ENCODE measurements around the gene IL4I1. TPM values are rescaled to one million over a fixed set of nuclear protein-coding genes. Genes with fewer than 3 reads are reported as not detected.

IL4I1 gene
- total RNA-seq, 4 donors from 2014 or later: 0.15 to 1.1 TPM; not detected in 2

DNA sequence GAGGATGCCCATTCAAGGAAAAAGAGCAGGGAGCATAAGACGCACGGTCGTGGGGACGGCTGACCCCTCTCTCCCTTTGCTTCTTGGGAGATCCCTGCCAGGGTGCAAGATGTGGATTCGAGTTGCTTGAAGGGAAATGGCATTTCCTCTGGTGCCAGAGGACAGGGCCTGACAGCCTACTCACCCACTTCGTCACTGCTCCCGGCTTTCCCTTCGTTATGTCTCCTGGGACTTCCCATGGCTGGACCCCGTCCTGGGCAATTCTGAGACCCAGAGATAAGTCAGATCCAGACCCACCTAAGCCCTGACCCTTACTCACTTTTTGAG, 18.0 kb downstream of the IL4I1 start:
- ATAC-seq (no peak), DNase-seq (no peak)
- Histone ChIP-seq H3K4me3 (peak overlapping the region in 3 of 4 donors; percentile 92 to 95 (median 92)), H3K36me3 (peaks cover 10 to 61% of the 10 kb centered on the region in 2 donors), H3K27ac (peak overlapping the region; percentile 90 to 100 (median 99)), H3K27me3 (no peaks in the 10 kb centered on the region), H3K9me3 (no peaks in the 10 kb centered on the region), H3K4me1 (peaks cover 30 to 35% of the 10 kb centered on the region in 2 donors)
- no peak for TF ChIP-seq POLR2A (IDR thresholded peaks at IDR 0.05)
- TF ChIP-seq, protein P1, sequence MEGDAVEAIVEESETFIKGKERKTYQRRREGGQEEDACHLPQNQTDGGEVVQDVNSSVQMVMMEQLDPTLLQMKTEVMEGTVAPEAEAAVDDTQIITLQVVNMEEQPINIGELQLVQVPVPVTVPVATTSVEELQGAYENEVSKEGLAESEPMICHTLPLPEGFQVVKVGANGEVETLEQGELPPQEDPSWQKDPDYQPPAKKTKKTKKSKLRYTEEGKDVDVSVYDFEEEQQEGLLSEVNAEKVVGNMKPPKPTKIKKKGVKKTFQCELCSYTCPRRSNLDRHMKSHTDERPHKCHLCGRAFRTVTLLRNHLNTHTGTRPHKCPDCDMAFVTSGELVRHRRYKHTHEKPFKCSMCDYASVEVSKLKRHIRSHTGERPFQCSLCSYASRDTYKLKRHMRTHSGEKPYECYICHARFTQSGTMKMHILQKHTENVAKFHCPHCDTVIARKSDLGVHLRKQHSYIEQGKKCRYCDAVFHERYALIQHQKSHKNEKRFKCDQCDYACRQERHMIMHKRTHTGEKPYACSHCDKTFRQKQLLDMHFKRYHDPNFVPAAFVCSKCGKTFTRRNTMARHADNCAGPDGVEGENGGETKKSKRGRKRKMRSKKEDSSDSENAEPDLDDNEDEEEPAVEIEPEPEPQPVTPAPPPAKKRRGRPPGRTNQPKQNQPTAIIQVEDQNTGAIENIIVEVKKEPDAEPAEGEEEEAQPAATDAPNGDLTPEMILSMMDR (IDR thresholded peaks at IDR 0.05 in 4 of 5, conservative IDR thresholded peaks at IDR 0.05 in 1 of 5): no peak
- in situ Hi-C loops (cut with MboI; ENCODE audit: low sequenced_read_pairs in 4 of 4): loop anchor here in 2 of 4 donors (10.0 kb wide), 1 partner anchor 64 kb away; the partner anchor contains the start of genes FUZ (in 2 of the 2) and MED25 (in 2 of the 2)
- intact Hi-C loops (cut with DNase I; ENCODE audit: low total_unique reads): loop anchor here (5.0 to 10.0 kb wide), 4 partner anchors 324 to 1244 kb away; partner anchors contain the start of genes DBP, MYH14 and RPS11

DNA sequence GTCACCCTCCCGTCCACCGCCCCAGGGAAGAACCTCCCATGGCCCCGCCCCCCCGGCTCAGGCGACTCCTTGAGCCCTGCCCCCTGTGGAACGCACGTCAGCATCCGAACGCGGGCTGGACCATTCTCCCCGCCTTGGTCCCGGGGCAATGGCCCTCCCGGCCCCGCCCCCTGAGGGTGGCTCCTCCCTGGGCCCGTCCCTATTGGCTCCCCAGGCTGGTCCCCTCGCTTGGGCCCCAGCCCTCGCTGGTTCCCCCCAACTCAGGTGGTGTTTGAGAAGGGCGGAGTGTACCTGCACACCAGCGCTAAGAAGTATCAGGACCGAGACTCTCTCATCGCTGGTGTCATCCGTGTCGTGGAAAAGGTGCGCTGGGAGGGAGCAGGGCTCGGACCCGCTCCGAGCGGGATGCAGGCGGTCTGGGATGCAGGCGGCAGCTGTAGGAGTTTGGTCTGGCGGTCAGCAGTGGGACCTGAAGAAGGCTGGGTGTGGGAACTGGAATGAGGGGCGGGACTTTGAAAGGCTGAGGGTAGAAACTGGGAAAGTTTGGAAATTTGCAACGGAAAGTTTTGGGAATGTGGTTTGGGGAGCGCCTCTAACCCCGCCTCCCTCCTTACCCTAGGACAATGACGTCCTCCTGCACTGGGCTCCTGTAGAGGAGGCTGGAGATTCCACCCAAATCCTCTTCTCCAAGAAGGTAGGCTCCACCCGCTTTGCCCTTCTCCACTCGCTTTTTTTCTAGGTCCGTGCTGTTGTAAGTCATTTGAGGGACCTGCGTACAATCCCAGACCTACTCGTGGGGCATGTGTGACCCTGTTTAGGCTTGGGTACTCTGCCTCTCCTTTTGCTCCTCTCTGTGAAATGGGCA, 18.6 kb downstream of the IL4I1 start:
- H3K36me3 ChIP-seq: peaks cover 6 to 55% of the 10 kb centered on the region in 2 donors

DNA sequence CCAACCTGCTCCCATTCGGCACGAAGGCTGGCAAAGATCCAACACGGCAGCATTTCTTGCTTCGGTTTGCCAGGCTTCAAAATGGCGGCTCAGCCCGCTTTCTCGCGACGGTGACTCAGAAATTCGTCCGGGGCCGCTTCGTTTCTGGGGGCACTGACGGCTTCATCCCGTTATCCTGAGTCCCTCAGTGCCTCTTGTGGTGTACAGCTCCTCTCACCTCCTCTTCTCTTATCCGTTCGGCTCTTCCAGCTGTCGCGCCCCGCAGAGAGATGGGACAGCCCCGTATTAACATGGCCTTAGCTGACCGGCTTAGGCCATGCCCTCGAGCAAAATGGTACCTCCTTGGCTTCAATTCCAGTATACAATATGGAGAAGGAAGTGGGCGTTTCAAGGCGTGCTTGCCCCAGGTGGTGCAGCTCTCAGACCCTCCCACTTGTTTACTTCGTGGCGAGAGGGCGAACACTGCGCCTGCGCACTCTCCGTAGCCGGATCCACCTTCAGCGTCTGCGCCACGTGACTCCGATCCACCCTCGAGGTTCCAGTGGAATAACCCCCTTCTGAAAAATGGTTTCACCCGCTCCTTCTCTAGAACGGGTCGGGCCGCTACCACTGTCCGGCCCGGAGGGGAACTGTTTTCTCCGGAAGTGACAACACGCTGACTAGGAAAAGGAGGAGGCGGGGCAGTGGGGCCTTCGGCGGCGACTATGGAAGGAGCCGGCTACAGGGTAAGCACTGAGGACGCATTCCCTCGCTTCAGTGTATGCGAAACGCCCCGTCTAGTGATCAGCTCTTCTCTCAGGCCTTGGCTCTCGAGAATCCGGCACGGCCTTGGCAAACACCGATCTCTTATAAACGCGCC, 19.4 kb downstream of the IL4I1 start, which contains the start of the genes AKT1S1 and TBC1D17:
AKT1S1 (minus strand) TSS at position 336 of the 859 bp plus-strand sequence. CDS start 4,060 bp downstream, outside the sequence.
TBC1D17 (plus strand) TSS at position 683 of the 859 bp plus-strand sequence; CDS start at position 705, 22 bp downstream.
- in situ Hi-C loops (cut with MboI; ENCODE audit: low sequenced_read_pairs in 4 of 4) (loop anchor here in 2 of 4 donors (10.0 kb wide), 1 partner anchor 62 kb away; the partner anchor contains the start of genes FUZ (in 2 of the 2) and MED25 (in 2 of the 2)), intact Hi-C loops (cut with DNase I; ENCODE audit: low total_unique reads) (loop anchor here (1.0 to 10.0 kb wide), 10 partner anchors 26 to 1242 kb away; partner anchors contain the start of genes DBP, MYH14, PRMT1 and PTOV1)
- H3K4me3 ChIP-seq: peak within 1 kb of the TSS; percentile 91 to 95 (median 92)
- no peaks in the 10 kb centered on the region for H3K27me3 ChIP-seq
- peak; percentile 100 for DNase-seq
- H3K36me3 ChIP-seq: peaks cover 4 to 46% of the 10 kb centered on the region in 2 donors
- peak within 1 kb of the TSS; percentile 91 to 100 (median 99) for H3K27ac ChIP-seq
- TF ChIP-seq, protein P1 (IDR thresholded peaks at IDR 0.05 in 4 of 5, conservative IDR thresholded peaks at IDR 0.05 in 1 of 5): no peak
- TF ChIP-seq POLR2A (IDR thresholded peaks at IDR 0.05): peak; percentile 91 to 94
- ATAC-seq: peak; percentile 85 to 87
- H3K9me3 ChIP-seq: no peaks in the 10 kb centered on the region
- peaks cover 30 to 35% of the 10 kb centered on the region in 2 donors for H3K4me1 ChIP-seq

More for the DNA sequence above, 18.6 kb downstream of the IL4I1 start:
- in situ Hi-C loops (cut with MboI; ENCODE audit: low sequenced_read_pairs in 4 of 4): loop anchor here in 2 of 4 donors (10.0 kb wide), 1 partner anchor 63 kb away; the partner anchor contains the start of genes FUZ (in 2 of the 2) and MED25 (in 2 of the 2)
- Histone ChIP-seq H3K9me3 (no peaks in the 10 kb centered on the region), H3K27me3 (no peaks in the 10 kb centered on the region), H3K4me1 (peaks cover 30 to 35% of the 10 kb centered on the region in 2 donors), H3K27ac (peak overlapping the region; percentile 90 to 100 (median 99)), H3K4me3 (peak overlapping the region; percentile 91 to 95 (median 92))
- intact Hi-C loops (cut with DNase I; ENCODE audit: low total_unique reads): loop anchor here (1.0 to 10.0 kb wide), 10 partner anchors 27 to 1243 kb away; partner anchors contain the start of genes DBP, MYH14, PRMT1 and PTOV1
- TF ChIP-seq POLR2A (IDR thresholded peaks at IDR 0.05): no peak
- TF ChIP-seq, protein P1 (IDR thresholded peaks at IDR 0.05 in 4 of 5, conservative IDR thresholded peaks at IDR 0.05 in 1 of 5): no peak
- DNase-seq (peak; percentile 98), ATAC-seq (peak; percentile 59 to 64)
